H1 (cell line): ENCODE results near the gene SPON2. TPM values are rescaled to one million over a fixed set of nuclear protein-coding genes. Genes with fewer than 3 reads are reported as not detected.

Source experiments
- CTCF ChIA-PET: fragments of 300-600 bp; sonication (Branson Sonifier 250); formaldehyde crosslinking; loops from one replicate; lab custom pipeline; 2021; ENCODE audit not compliant: partially characterized antibody; lab: Charles Lee
- POLR2A ChIA-PET: fragments of 300-600 bp; sonication (Branson Sonifier 250); formaldehyde crosslinking; loops from one replicate; lab custom pipeline; 2021; ENCODE audit warnings: inconsistent platforms; ENCODE audit not compliant: partially characterized antibody; lab: Charles Lee
- DNase-seq, 2 experiments: peaks; one replicate each; pipeline versions ENCODE4 v3.0.0 to v3.0.0-alpha.2; 2010 to 2022; ENCODE audit warnings: low spot score in 2 of 2, low read depth in 1 of 2, mixed read lengths in 1 of 2
- FAIRE-seq: peaks from 2 replicates; lab custom pipeline; 2011; peaks lifted over from hg19 to GRCh38; lab: Jason Lieb, UNC
- H2AFZ ChIP-seq: 2 replicates; pipeline ENCODE4 v1.8.1; 2012; ENCODE audit warnings: low read length, inconsistent platforms
- H2AK5ac ChIP-seq: 2 replicates; pipeline ENCODE4 v1.6.1; 2013; ENCODE audit warnings: low read depth, low read length
- H2BK120ac ChIP-seq: replicated peaks from 2 replicates; pipeline ENCODE3; 2013; ENCODE audit warnings: low read depth, low read length, inconsistent platforms
- H2BK12ac ChIP-seq: 2 replicates; pipeline ENCODE4 v1.6.1; 2013; ENCODE audit warnings: low read depth, low read length
- H2BK15ac ChIP-seq: 2 replicates; pipeline ENCODE4 v1.6.1; 2013; ENCODE audit warnings: low read length
- H2BK20ac ChIP-seq: 2 replicates; pipeline ENCODE4 v1.6.1; 2013; ENCODE audit warnings: low read length
- H2BK5ac ChIP-seq: 2 replicates; pipeline ENCODE4 v1.6.1; 2013; ENCODE audit warnings: low read depth, low read length
- H3K14ac ChIP-seq: 2 replicates; pipeline ENCODE4 v1.6.1; 2013; ENCODE audit warnings: inconsistent platforms; ENCODE audit not compliant: insufficient read length
- H3K18ac ChIP-seq: 2 replicates; pipeline ENCODE4 v1.6.1; 2013; ENCODE audit warnings: low read length; ENCODE audit errors: extremely low read depth
- H3K23ac ChIP-seq: 2 replicates; pipeline ENCODE4 v1.6.1; 2013; ENCODE audit warnings: inconsistent platforms; ENCODE audit not compliant: insufficient read length
- H3K23me2 ChIP-seq: 2 replicates; pipeline ENCODE4 v1.6.1; 2013; ENCODE audit warnings: low read depth, low read length
- H3K27ac ChIP-seq: 2 replicates; pipeline ENCODE4 v1.6.1; 2011; ENCODE audit warnings: low read depth, low read length, inconsistent platforms
- H3K27me3 ChIP-seq, 4 experiments: replicated peaks in 1 of 4; 1 replicate in 1 of 4; 2 replicates in 3 of 4; pipeline versions ENCODE4 v1.6.1 to v1.8.1; 2011 to 2013; ENCODE audit warnings: low read length in 3 of 4, mild to moderate bottlenecking in 3 of 4, inconsistent platforms in 2 of 4, mixed read lengths in 2 of 4, moderate library complexity in 1 of 4; ENCODE audit not compliant: control insufficient read depth in 3 of 4, insufficient read depth in 3 of 4; ENCODE audit errors: extremely low read depth in 1 of 4
- H3K36me3 ChIP-seq, 4 experiments: 2 replicates each; pipeline versions ENCODE4 v1.6.1 to v1.8.1; 2011 to 2013; ENCODE audit warnings: mild to moderate bottlenecking in 4 of 4, low read length in 3 of 4, moderate library complexity in 2 of 4, control low read depth in 1 of 4, inconsistent platforms in 1 of 4; ENCODE audit not compliant: insufficient read depth in 4 of 4, control insufficient read depth in 2 of 4
- H3K4ac ChIP-seq: replicated peaks from 2 replicates; pipeline ENCODE3; 2013; ENCODE audit warnings: low read length, low read depth, mixed read lengths, inconsistent platforms; ENCODE audit not compliant: insufficient read length
- H3K4me1 ChIP-seq, 4 experiments: replicated peaks in 1 of 4; 1 replicate in 1 of 4; 2 replicates in 3 of 4; pipeline versions ENCODE4 v1.6.1 to v1.8.1; 2011 to 2013; ENCODE audit warnings: low read length in 3 of 4, inconsistent platforms in 2 of 4, mixed read lengths in 1 of 4; ENCODE audit not compliant: insufficient read depth in 4 of 4, control insufficient read depth in 3 of 4
- H3K4me2 ChIP-seq, 2 experiments: 2 replicates each; pipeline versions ENCODE4 v1.6.1 to v1.8.1; 2011 to 2013; ENCODE audit warnings: low read depth in 2 of 2, low read length in 2 of 2, control low read depth in 1 of 2, inconsistent platforms in 1 of 2, mild to moderate bottlenecking in 1 of 2; ENCODE audit not compliant: insufficient read depth in 1 of 2
- H3K4me3 ChIP-seq, 4 experiments: fragments of 200-600, 300-600 bp in 1 of 4; sonication (generic), shearing (Covaris generic), sonication (Bioruptor Twin) in 1 of 4; 2 replicates each; pipeline versions ENCODE4 v1.5.1 to v1.8.1; 2011 to 2016; ENCODE audit warnings: low read length in 4 of 4, low read depth in 3 of 4, control low read depth in 2 of 4, inconsistent platforms in 2 of 4, mild to moderate bottlenecking in 2 of 4, mixed read lengths in 1 of 4, moderate library complexity in 1 of 4; ENCODE audit not compliant: insufficient read depth in 2 of 4; ENCODE audit errors: extremely low read depth in 1 of 4
- H3K56ac ChIP-seq: replicated peaks from 2 replicates; pipeline ENCODE3; 2013; ENCODE audit warnings: low read depth, mild to moderate bottlenecking, mixed read lengths, low read length, inconsistent platforms; ENCODE audit not compliant: insufficient read length
- H3K79me1 ChIP-seq: 2 replicates; pipeline ENCODE4 v1.6.1; 2013; ENCODE audit warnings: low read depth, low read length, control low read depth
- H3K79me2 ChIP-seq, 2 experiments: 2 replicates each; pipeline versions ENCODE4 v1.6.1 to v1.8.1; 2012 to 2013; ENCODE audit warnings: low read length in 2 of 2, mild to moderate bottlenecking in 2 of 2, inconsistent platforms in 1 of 2; ENCODE audit not compliant: insufficient read depth in 2 of 2, control insufficient read depth in 1 of 2
- H3K9ac ChIP-seq, 4 experiments: replicated peaks in 1 of 4; 1 replicate in 1 of 4; 2 replicates in 3 of 4; pipeline versions ENCODE4 v1.6.1 to v1.8.1; 2011 to 2013; ENCODE audit warnings: low read depth in 3 of 4, low read length in 3 of 4, control low read depth in 2 of 4, mild to moderate bottlenecking in 2 of 4, moderate library complexity in 2 of 4, inconsistent platforms in 1 of 4; ENCODE audit errors: extremely low read depth in 1 of 4
- H3K9me3 ChIP-seq, 2 experiments: 2 replicates each; pipeline versions ENCODE4 v1.6.1 to v1.8.1; 2012 to 2013; ENCODE audit warnings: mild to moderate bottlenecking in 2 of 2, moderate library complexity in 2 of 2, control low read depth in 1 of 2, inconsistent platforms in 1 of 2, low read depth in 1 of 2, low read length in 1 of 2, mixed read lengths in 1 of 2; ENCODE audit not compliant: insufficient read depth in 2 of 2
- H4K20me1 ChIP-seq, 2 experiments: replicated peaks in 1 of 2; 2 replicates each; pipeline versions ENCODE3 to v1.8.1; 2011 to 2013; ENCODE audit warnings: inconsistent platforms in 2 of 2, low read length in 2 of 2, mild to moderate bottlenecking in 1 of 2; ENCODE audit not compliant: insufficient read depth in 2 of 2, control insufficient read depth in 1 of 2
- H4K5ac ChIP-seq: 2 replicates; pipeline ENCODE4 v1.6.1; 2013; ENCODE audit warnings: low read length, low read depth, mixed read lengths, inconsistent platforms; ENCODE audit not compliant: insufficient read length
- H4K8ac ChIP-seq: 2 replicates; pipeline ENCODE4 v1.8.0; 2013; ENCODE audit warnings: mild to moderate bottlenecking, moderate library complexity, low read length, inconsistent platforms; ENCODE audit not compliant: insufficient read depth; ENCODE audit errors: extremely low read depth
- H4K91ac ChIP-seq: replicated peaks from 2 replicates; pipeline ENCODE3; 2013; ENCODE audit warnings: low read length, mixed read lengths, inconsistent platforms; ENCODE audit not compliant: insufficient read length
- BCL11A ChIP-seq, 2 experiments: IDR thresholded peaks; one replicate each; pipeline ENCODE4 v1.6.1; 2011; ENCODE audit warnings: low read depth in 2 of 2, low read length in 2 of 2, mild to moderate bottlenecking in 2 of 2
- EGR1 ChIP-seq: IDR thresholded peaks from 2 replicates; pipeline ENCODE4 v1.6.1; 2011; ENCODE audit warnings: low read depth, low read length, borderline replicate concordance
- KDM1A ChIP-seq: fragments of 200-600, 300-600 bp; sonication (generic); IDR thresholded peaks from 2 replicates; pipeline ENCODE4 v1.7.1; 2016; ENCODE audit warnings: mild to moderate bottlenecking, low read length, borderline replicate concordance
- SP2 ChIP-seq: IDR thresholded peaks from 2 replicates; pipeline ENCODE4 v1.6.1; 2012; ENCODE audit warnings: mild to moderate bottlenecking, low read length, inconsistent platforms
- TAF1 ChIP-seq: IDR thresholded peaks from 2 replicates; pipeline ENCODE4 v1.6.1; 2011; ENCODE audit warnings: mild to moderate bottlenecking, low read depth, low read length
- TEAD4 ChIP-seq: IDR thresholded peaks from 2 replicates; pipeline ENCODE4 v1.6.1; 2012; ENCODE audit warnings: low read depth, low read length, inconsistent platforms, mixed read lengths
- YY1 ChIP-seq: IDR thresholded peaks from 2 replicates; pipeline ENCODE4 v1.6.1; 2011; ENCODE audit warnings: low read depth, mild to moderate bottlenecking, low read length
- WGBS, 2 experiments: shearing (Covaris generic) in 1 of 2; methylation state at CpG; one replicate each; pipeline versions ENCODE4 v1.1.6 to v1.1.7; 2013 to 2015; ENCODE audit warnings: low lambda C conversion rate in 2 of 2, mixed read lengths in 2 of 2, inconsistent platforms in 1 of 2, low coverage in 1 of 2, missing lambda C conversion rate in 1 of 2; ENCODE audit not compliant: insufficient replicate concordance in 2 of 2, insufficient coverage in 1 of 2, insufficient read length in 1 of 2; ENCODE audit errors: extremely low coverage in 1 of 2, missing lambda C conversion rate in 1 of 2; 5-methylcytosine and 5-hydroxymethylcytosine counted together
- polyA plus RNA-seq, 7 experiments: library from polyadenylated mRNA; depleted of rRNA in 3 of 7; stranded (reverse) in 5 of 7; unstranded in 2 of 7; fragments of >200 nt in 5 of 7; fragments of 200-250 nt in 2 of 7; gene quantifications; 1 replicate in 5 of 7; 2 replicates in 1 of 7; 4 replicates in 1 of 7; pipeline versions ENCODE4 v1.2.1 to v1.2.3, GENCODE V29; 2011 to 2013; ENCODE audit warnings: missing spikeins in 2 of 7, mixed read lengths in 2 of 7
- total RNA-seq: library from RNA; stranded (reverse); fragmentation: NEBNext Ultra II Directional; extraction: Animal tissue kit (Norgen Biotek cat#: 25700); gene quantifications from 2 replicates; pipeline ENCODE4 v1.2.1, GENCODE V29; 2021

The SPON2 gene
- total and polyA plus RNA-seq, 2 of the 8 experiments (the other 6 are each of a cell fraction or from before 2014, with no cell fraction given), result 2.8 to 3.2 TPM

DNA sequence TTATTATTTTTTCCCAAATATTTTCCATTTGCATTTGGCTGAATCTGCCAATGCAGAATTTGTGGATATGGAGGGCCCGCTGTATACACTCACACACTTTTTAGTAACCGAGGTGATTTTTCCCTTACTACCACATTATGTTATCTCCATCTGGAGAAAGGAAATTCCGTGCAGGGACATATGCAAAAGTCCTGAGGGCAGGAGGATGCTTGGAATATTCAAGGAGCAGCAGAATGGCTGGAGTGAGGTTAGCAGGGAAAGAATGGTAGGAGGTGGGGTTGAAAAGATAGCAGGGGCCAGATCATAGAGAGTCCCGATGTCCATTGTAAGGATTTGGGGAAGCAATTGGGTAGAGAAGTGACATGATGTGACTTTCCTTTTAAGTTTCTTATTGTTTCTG is 47.6 kb downstream of the SPON2 start:
- Histone ChIP-seq H3K27ac (no peak overlapping the region), H3K14ac (no peak overlapping the region), H4K20me1 (no peaks in the 10 kb centered on the region), H3K56ac (no peak overlapping the region), H3K18ac (no peak overlapping the region), H3K27me3 (no peaks in the 10 kb centered on the region), H2BK5ac (no peak overlapping the region), H3K4ac (no peak overlapping the region), H3K79me1 (no peaks in the 10 kb centered on the region), H3K4me1 (no peaks in the 10 kb centered on the region; a peak in 1 of 7 replicates), H4K5ac (no peak overlapping the region), H4K8ac (no peak overlapping the region), H3K36me3 (no peaks in the 10 kb centered on the region), H3K4me2 (no peak overlapping the region), H3K23ac (no peak overlapping the region), H2BK20ac (no peak overlapping the region), H2AFZ (no peak overlapping the region)
- ChIA-PET POLR2A (no interaction called here), CTCF (interaction anchor here (1.1 kb wide), 1 partner anchor 12 kb away, joined by 4 read pairs; no protein-coding TSS in a partner anchor)
- no peak for FAIRE-seq
- 82% methylated on average over 4 of the region's 4 CpGs; no CpG with 5 or more reads in 1 of the 2 experiments for WGBS, 2 experiments
- TF ChIP-seq KDM1A, result no peak
- TF ChIP-seq TAF1, result no peak
- no peak for TF ChIP-seq YY1
- no peak for TF ChIP-seq TEAD4
- no peak for TF ChIP-seq BCL11A (IDR thresholded peaks at IDR 0.05; ENCODE audit: low read depth in 2 of 2, low read length in 2 of 2)
- no peak for TF ChIP-seq SP2
- TF ChIP-seq EGR1, result no peak
- TF ChIP-seq, all 59 proteins: peak for 0
- no peak overlapping the region for H2BK15ac ChIP-seq
- no peak overlapping the region for H3K9ac ChIP-seq
- no peaks in the 10 kb centered on the region for H3K23me2 ChIP-seq
- no peak overlapping the region for H4K91ac ChIP-seq
- H3K9me3 ChIP-seq, result no peaks in the 10 kb centered on the region
- H3K4me3 ChIP-seq, result no peak overlapping the region
- no peak overlapping the region for H2BK120ac ChIP-seq
- H2BK12ac ChIP-seq, result no peak overlapping the region
- DNase-seq, result no peak
- no peaks in the 10 kb centered on the region for H3K79me2 ChIP-seq
- no peak overlapping the region for H2AK5ac ChIP-seq
